ENCODE data around the gene DAZAP1.

DNA sequence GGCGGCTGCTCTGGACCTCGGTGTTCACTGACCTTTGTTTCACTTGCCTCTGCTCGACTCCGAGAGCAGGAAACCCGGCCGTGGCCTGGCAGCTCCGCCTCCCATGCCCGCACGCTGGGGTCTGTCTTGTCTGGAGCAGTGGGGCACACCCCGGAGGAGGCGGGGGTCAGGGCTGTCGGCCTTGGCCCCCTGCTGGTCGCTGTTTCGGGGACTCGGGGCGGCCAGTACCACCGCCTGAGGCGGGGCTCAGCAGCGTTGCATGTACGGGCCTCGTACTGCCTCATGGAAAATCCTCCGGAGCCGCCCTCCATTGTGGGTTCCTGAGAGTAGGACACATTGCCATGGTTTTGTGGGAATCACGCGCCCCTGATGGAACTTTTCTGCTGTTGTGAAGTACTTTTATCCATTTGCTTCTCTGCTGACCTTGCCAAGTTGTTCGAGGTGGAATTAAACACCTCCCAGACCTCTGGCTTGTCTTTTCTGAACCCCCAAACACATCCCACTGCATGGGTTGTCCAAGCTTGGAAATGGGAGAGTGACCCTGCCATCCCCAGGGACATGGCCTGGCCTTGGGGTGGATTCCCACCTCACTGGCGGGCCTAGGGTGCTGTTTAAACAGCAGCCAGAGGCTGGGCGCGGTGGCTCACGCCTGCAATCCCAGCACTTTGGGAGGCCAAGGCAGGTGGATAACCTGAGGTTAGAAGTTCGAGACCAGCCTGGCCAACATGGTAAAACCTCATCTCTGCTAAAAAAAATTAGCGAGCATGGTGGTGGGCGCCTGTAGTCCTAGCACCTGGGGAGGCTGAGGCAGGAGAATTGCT, 29.2 kb upstream of the DAZAP1 start:
- TF ChIP-seq, protein P1, sequence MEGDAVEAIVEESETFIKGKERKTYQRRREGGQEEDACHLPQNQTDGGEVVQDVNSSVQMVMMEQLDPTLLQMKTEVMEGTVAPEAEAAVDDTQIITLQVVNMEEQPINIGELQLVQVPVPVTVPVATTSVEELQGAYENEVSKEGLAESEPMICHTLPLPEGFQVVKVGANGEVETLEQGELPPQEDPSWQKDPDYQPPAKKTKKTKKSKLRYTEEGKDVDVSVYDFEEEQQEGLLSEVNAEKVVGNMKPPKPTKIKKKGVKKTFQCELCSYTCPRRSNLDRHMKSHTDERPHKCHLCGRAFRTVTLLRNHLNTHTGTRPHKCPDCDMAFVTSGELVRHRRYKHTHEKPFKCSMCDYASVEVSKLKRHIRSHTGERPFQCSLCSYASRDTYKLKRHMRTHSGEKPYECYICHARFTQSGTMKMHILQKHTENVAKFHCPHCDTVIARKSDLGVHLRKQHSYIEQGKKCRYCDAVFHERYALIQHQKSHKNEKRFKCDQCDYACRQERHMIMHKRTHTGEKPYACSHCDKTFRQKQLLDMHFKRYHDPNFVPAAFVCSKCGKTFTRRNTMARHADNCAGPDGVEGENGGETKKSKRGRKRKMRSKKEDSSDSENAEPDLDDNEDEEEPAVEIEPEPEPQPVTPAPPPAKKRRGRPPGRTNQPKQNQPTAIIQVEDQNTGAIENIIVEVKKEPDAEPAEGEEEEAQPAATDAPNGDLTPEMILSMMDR (IDR thresholded peaks at IDR 0.05; ENCODE audit: low read depth, low read length, missing input control), result no peak
- TF ChIP-seq RXRA (IDR thresholded peaks at IDR 0.05) (no peak), SP1 (IDR thresholded peaks at IDR 0.05) (no peak), YY1 (IDR thresholded peaks at IDR 0.05) (no peak), HNF4G (IDR thresholded peaks at IDR 0.05) (no peak), FOXA1 (IDR thresholded peaks at IDR 0.05) (no peak), TAF1 (conservative IDR thresholded peaks at IDR 0.05) (no peak), RAD21 (IDR thresholded peaks at IDR 0.05) (no peak), GABPA (IDR thresholded peaks at IDR 0.05 in 1 of 2, conservative IDR thresholded peaks at IDR 0.05 in 1 of 2) (no peak), HNF4A (conservative IDR thresholded peaks at IDR 0.05) (no peak)
- TF ChIP-seq, protein P2, sequence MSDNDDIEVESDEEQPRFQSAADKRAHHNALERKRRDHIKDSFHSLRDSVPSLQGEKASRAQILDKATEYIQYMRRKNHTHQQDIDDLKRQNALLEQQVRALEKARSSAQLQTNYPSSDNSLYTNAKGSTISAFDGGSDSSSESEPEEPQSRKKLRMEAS (IDR thresholded peaks at IDR 0.05), result no peak
- TF ChIP-seq, protein P3, sequence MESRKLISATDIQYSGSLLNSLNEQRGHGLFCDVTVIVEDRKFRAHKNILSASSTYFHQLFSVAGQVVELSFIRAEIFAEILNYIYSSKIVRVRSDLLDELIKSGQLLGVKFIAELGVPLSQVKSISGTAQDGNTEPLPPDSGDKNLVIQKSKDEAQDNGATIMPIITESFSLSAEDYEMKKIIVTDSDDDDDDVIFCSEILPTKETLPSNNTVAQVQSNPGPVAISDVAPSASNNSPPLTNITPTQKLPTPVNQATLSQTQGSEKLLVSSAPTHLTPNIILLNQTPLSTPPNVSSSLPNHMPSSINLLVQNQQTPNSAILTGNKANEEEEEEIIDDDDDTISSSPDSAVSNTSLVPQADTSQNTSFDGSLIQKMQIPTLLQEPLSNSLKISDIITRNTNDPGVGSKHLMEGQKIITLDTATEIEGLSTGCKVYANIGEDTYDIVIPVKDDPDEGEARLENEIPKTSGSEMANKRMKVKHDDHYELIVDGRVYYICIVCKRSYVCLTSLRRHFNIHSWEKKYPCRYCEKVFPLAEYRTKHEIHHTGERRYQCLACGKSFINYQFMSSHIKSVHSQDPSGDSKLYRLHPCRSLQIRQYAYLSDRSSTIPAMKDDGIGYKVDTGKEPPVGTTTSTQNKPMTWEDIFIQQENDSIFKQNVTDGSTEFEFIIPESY (IDR thresholded peaks at IDR 0.05), result no peak
- TF ChIP-seq, protein P4, sequence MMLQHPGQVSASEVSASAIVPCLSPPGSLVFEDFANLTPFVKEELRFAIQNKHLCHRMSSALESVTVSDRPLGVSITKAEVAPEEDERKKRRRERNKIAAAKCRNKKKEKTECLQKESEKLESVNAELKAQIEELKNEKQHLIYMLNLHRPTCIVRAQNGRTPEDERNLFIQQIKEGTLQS (IDR thresholded peaks at IDR 0.05), result no peak
